Measurements from ENCODE around the gene NRCAM.

- TF ChIP-seq CTCF (IDR thresholded peaks at IDR 0.05) (no peak), POLR2A (IDR thresholded peaks at IDR 0.05) (no peak)
Measured at GRCh38 chr7:108202743-108203142, 253.5 kb downstream of the NRCAM start.
